HepG2 (cell line): ENCODE results near the gene VPS11. TPM values are rescaled to one million over a fixed set of nuclear protein-coding genes. Genes with fewer than 3 reads are reported as not detected.

Experiments
- ARNT2 ChIP-seq: sonication (generic); formaldehyde crosslinking; IDR thresholded peaks from 2 replicates; pipeline ENCODE4 v1.8.0; 2022; ENCODE audit warnings: mild to moderate bottlenecking, low read depth, missing genetic modification reagents, moderate library complexity
- ATM ChIP-seq: fragments of 450-650 bp; IDR thresholded peaks from 2 replicates; pipeline ENCODE4 v1.7.1; 2017; ENCODE audit warnings: mild to moderate bottlenecking, borderline replicate concordance
- CBX1 ChIP-seq: IDR thresholded peaks from one replicate; pipeline ENCODE4 v1.6.1; 2016; ENCODE audit warnings: antibody characterized with exemption, low read depth
- FOXK2 ChIP-seq: fragments of 450-650 bp; IDR thresholded peaks from 2 replicates; pipeline ENCODE4 v1.6.1; 2016
- HNF4G ChIP-seq, 2 experiments: sonication (generic) in 1 of 2; formaldehyde crosslinking in 1 of 2; IDR thresholded peaks; 2 replicates each; pipeline versions ENCODE4 v1.4.0 to v1.6.1; 2011 to 2020; ENCODE audit warnings: borderline replicate concordance in 2 of 2, low read depth in 2 of 2, mild to moderate bottlenecking in 2 of 2, low read length in 1 of 2, missing genetic modification reagents in 1 of 2, moderate library complexity in 1 of 2
- HOXA7 ChIP-seq: sonication (generic); formaldehyde crosslinking; IDR thresholded peaks from 2 replicates; pipeline ENCODE4 v1.8.1; 2022; ENCODE audit warnings: mild to moderate bottlenecking, missing genetic modification reagents, moderate library complexity
- IRX3 ChIP-seq: sonication (generic); formaldehyde crosslinking; IDR thresholded peaks from 2 replicates; pipeline ENCODE4 v1.8.1; 2023; ENCODE audit warnings: mild to moderate bottlenecking, low read depth, missing genetic modification reagents, borderline replicate concordance
- ISL2 ChIP-seq: sonication (generic); formaldehyde crosslinking; IDR thresholded peaks from 2 replicates; pipeline ENCODE4 v1.5.0; 2020; ENCODE audit warnings: missing genetic modification reagents
- KDM6A ChIP-seq: IDR thresholded peaks from 2 replicates; pipeline ENCODE4 v1.6.1; 2016; ENCODE audit warnings: low read depth
- KLF12 ChIP-seq: sonication (generic); formaldehyde crosslinking; IDR thresholded peaks from 2 replicates; pipeline ENCODE4 v1.4.0; 2020; ENCODE audit warnings: missing genetic modification reagents, borderline replicate concordance
- KLF15 ChIP-seq: sonication (generic); formaldehyde crosslinking; IDR thresholded peaks from 2 replicates; pipeline ENCODE4 v1.8.1; 2023; ENCODE audit warnings: borderline replicate concordance, mild to moderate bottlenecking, inconsistent platforms, missing genetic modification reagents, mixed read lengths
- SAFB2 ChIP-seq: sonication (generic); formaldehyde crosslinking; IDR thresholded peaks from 2 replicates; pipeline ENCODE4 v1.5.1; 2020; ENCODE audit warnings: missing genetic modification reagents, low read depth, mild to moderate bottlenecking, borderline replicate concordance
- SMARCE1 ChIP-seq: fragments of 450-650 bp; IDR thresholded peaks from 2 replicates; pipeline ENCODE4 v1.6.1; 2017; ENCODE audit warnings: borderline replicate concordance
- STAG1 ChIP-seq: sonication (generic); formaldehyde crosslinking; IDR thresholded peaks from 2 replicates; pipeline ENCODE4 v1.4.0; 2020; ENCODE audit warnings: missing genetic modification reagents
- TBX3 ChIP-seq: fragments of 450-650 bp; IDR thresholded peaks from 2 replicates; pipeline ENCODE4 v1.6.1; 2017; ENCODE audit warnings: antibody characterized with exemption, mild to moderate bottlenecking, inconsistent platforms, borderline replicate concordance
- ZBTB8A ChIP-seq: sonication (generic); formaldehyde crosslinking; IDR thresholded peaks from 2 replicates; pipeline ENCODE4 v1.4.0; 2020; ENCODE audit warnings: mild to moderate bottlenecking, low read depth, missing genetic modification reagents, borderline replicate concordance
- ZFP37 ChIP-seq: sonication (generic); formaldehyde crosslinking; IDR thresholded peaks from 2 replicates; pipeline ENCODE4 v1.4.0; 2020; ENCODE audit warnings: missing genetic modification reagents, borderline replicate concordance
- ZFP41 ChIP-seq: sonication (generic); formaldehyde crosslinking; IDR thresholded peaks from 2 replicates; pipeline ENCODE4 v1.4.0; 2020; ENCODE audit warnings: mild to moderate bottlenecking, missing genetic modification reagents, borderline replicate concordance
- ZFP62 ChIP-seq: sonication (generic); formaldehyde crosslinking; IDR thresholded peaks from 2 replicates; pipeline ENCODE4 v1.4.0; 2020; ENCODE audit warnings: missing genetic modification reagents
- ZFP90 ChIP-seq: sonication (generic); formaldehyde crosslinking; IDR thresholded peaks from 2 replicates; pipeline ENCODE4 v1.8.0; 2022; ENCODE audit warnings: missing genetic modification reagents, mild to moderate bottlenecking, inconsistent platforms, borderline replicate concordance
- ZNF136 ChIP-seq: sonication (generic); formaldehyde crosslinking; IDR thresholded peaks from 2 replicates; pipeline ENCODE4 v1.8.1; 2022; ENCODE audit warnings: low read depth, mild to moderate bottlenecking, moderate library complexity, missing genetic modification reagents
- ZNF253 ChIP-seq: sonication (generic); formaldehyde crosslinking; IDR thresholded peaks from 2 replicates; pipeline ENCODE4 v1.8.0; 2022; ENCODE audit warnings: mild to moderate bottlenecking, missing genetic modification reagents, borderline replicate concordance
- ZNF3 ChIP-seq: IDR thresholded peaks from 2 replicates; pipeline ENCODE4 v1.7.0; 2017; ENCODE audit warnings: inconsistent platforms
- ZNF383 ChIP-seq: sonication (generic); formaldehyde crosslinking; IDR thresholded peaks from 2 replicates; pipeline ENCODE4 v1.4.0; 2020; ENCODE audit warnings: missing genetic modification reagents, mild to moderate bottlenecking, borderline replicate concordance
- ZNF557 ChIP-seq: sonication (generic); formaldehyde crosslinking; IDR thresholded peaks from 2 replicates; pipeline ENCODE4 v1.4.0; 2020; ENCODE audit warnings: missing genetic modification reagents
- ZSCAN30 ChIP-seq: sonication (generic); formaldehyde crosslinking; IDR thresholded peaks from 2 replicates; pipeline ENCODE4 v1.5.0; 2020; ENCODE audit warnings: mild to moderate bottlenecking, missing genetic modification reagents
- polyA plus RNA-seq, 8 experiments: library from polyadenylated mRNA; depleted of rRNA in 3 of 8; stranded (reverse) in 7 of 8; unstranded in 1 of 8; fragments of >200 nt; fragmentation: Illumina TruSeq in 4 of 8; extraction: Trizol in 4 of 8; gene quantifications; 2 replicates each; pipeline versions ENCODE4 v1.2.1 to v1.2.3, GENCODE V29; 2011 to 2016; ENCODE audit warnings: low read depth in 4 of 8, missing spikeins in 1 of 8, mixed read lengths in 1 of 8; ENCODE audit not compliant: insufficient read depth in 1 of 8
- total RNA-seq, 5 experiments: library from RNA; depleted of rRNA; stranded (reverse); fragments of >200 nt; fragmentation: Illumina TruSeq; extraction: Trizol; gene quantifications; 2 replicates each; pipeline ENCODE4 v1.2.3, GENCODE V29; 2016; ENCODE audit warnings: low read depth in 1 of 5
- TF ChIP-seq, protein P1 (sequence below): sonication (generic); formaldehyde crosslinking; IDR thresholded peaks from 2 replicates; pipeline ENCODE4 v1.4.0; 2020; ENCODE audit warnings: missing genetic modification reagents
- TF ChIP-seq, protein P2 (sequence below): sonication (generic); formaldehyde crosslinking; IDR thresholded peaks from 2 replicates; pipeline ENCODE4 v1.8.1; 2023; ENCODE audit warnings: missing genetic modification reagents, mild to moderate bottlenecking, borderline replicate concordance

VPS11 gene
- total and polyA plus RNA-seq, 2 of the 13 experiments (the other 11 are each of a cell fraction or from before 2014, with no cell fraction given) = 13.7 to 21.6 TPM

- TF ChIP-seq CBX1 (peak; percentile 59), ZNF3 (CRISPR knock-in tag) (no peak), ZFP90 (CRISPR knock-in tag) (no peak), ZNF557 (CRISPR knock-in tag) (no peak), SAFB2 (CRISPR knock-in tag) (no peak), ZNF136 (CRISPR knock-in tag) (no peak), ZFP41 (CRISPR knock-in tag) (no peak), ZFP62 (no peak), ATM (no peak), ISL2 (CRISPR knock-in tag) (0 out of 2 replicates have a peak, but pooled peaks have one; percentile 15), ZNF253 (CRISPR knock-in tag) (no peak), ZFP37 (CRISPR knock-in tag) (no peak), KDM6A (CRISPR knock-in tag) (no peak), ZNF383 (CRISPR knock-in tag) (no peak), ARNT2 (CRISPR knock-in tag) (no peak), HNF4G (IDR thresholded peaks at IDR 0.05; ENCODE audit: borderline replicate concordance, low read depth, low read length) (0 out of 2 replicates have a peak, but pooled peaks have one; percentile 13), HNF4G (CRISPR knock-in tag; IDR thresholded peaks at IDR 0.05; ENCODE audit: borderline replicate concordance, low read depth) (no peak), IRX3 (CRISPR knock-in tag) (0 out of 2 replicates have a peak, but pooled peaks have one; percentile 45), SMARCE1 (no peak), TBX3 (no peak), HOXA7 (no peak), FOXK2 (no peak), KLF15 (CRISPR knock-in tag) (no peak), ZBTB8A (CRISPR knock-in tag) (no peak), KLF12 (CRISPR knock-in tag) (no peak), ZSCAN30 (CRISPR knock-in tag) (no peak), STAG1 (CRISPR knock-in tag) (no peak)
- TF ChIP-seq, protein P1, sequence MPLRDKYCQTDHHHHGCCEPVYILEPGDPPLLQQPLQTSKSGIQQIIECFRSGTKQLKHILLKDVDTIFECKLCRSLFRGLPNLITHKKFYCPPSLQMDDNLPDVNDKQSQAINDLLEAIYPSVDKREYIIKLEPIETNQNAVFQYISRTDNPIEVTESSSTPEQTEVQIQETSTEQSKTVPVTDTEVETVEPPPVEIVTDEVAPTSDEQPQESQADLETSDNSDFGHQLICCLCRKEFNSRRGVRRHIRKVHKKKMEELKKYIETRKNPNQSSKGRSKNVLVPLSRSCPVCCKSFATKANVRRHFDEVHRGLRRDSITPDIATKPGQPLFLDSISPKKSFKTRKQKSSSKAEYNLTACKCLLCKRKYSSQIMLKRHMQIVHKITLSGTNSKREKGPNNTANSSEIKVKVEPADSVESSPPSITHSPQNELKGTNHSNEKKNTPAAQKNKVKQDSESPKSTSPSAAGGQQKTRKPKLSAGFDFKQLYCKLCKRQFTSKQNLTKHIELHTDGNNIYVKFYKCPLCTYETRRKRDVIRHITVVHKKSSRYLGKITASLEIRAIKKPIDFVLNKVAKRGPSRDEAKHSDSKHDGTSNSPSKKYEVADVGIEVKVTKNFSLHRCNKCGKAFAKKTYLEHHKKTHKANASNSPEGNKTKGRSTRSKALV (CRISPR knock-in tag) = no peak; the same call in 1 of the 2 replicates
- TF ChIP-seq, protein P2, sequence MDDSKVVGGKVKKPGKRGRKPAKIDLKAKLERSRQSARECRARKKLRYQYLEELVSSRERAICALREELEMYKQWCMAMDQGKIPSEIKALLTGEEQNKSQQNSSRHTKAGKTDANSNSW (CRISPR knock-in tag) = no peak
These were observed 38.1 kb upstream of the VPS11 start (continued) for GRCh38 chr11:119029340-119030028.
